ENCODE results near the gene FLNB. TPM values are rescaled to one million over a fixed set of nuclear protein-coding genes. Genes with fewer than 3 reads are reported as not detected.
"Not testable (repeated sequence)": the region's sequence is repeated elsewhere in the genome, so short reads cannot be mapped to it uniquely, and the experiment has no call there.

FLNB gene
- polyA plus RNA-seq, 4 donors: 162 to 186 (median 171) TPM

GRCh38 chr3:58197588-58197987 is 189.4 kb downstream of the FLNB start:
- DNase-seq (ENCODE audit: low read depth in 4 of 4, low spot score in 2 of 4): no peak

GRCh38 chr3:58198362-58198761 is 190.1 kb downstream of the FLNB start:
- DNase-seq (ENCODE audit: low read depth in 4 of 4, low spot score in 2 of 4): no peak

DNA sequence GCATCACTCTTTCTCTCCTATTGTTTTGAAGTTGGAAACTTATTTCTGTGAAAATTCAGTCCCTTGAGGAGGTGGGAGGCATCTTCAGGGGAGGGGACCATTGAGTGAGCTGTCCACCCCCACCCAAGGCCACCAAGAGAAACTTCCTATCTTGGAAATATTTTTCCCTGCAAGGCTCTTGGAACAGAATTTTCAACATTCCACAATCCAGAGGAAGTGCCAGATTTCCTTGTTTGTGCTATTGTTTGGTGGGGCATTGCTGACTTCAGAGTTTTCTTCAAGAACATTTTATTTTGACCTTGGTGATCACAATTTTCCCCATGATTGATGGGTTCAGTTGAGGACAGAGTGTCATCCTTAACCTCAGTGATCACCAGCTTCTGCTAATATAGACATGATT is 190.6 kb downstream of the FLNB start:
- DNase-seq (ENCODE audit: low read depth in 4 of 4, low spot score in 2 of 4): no peak

DNA sequence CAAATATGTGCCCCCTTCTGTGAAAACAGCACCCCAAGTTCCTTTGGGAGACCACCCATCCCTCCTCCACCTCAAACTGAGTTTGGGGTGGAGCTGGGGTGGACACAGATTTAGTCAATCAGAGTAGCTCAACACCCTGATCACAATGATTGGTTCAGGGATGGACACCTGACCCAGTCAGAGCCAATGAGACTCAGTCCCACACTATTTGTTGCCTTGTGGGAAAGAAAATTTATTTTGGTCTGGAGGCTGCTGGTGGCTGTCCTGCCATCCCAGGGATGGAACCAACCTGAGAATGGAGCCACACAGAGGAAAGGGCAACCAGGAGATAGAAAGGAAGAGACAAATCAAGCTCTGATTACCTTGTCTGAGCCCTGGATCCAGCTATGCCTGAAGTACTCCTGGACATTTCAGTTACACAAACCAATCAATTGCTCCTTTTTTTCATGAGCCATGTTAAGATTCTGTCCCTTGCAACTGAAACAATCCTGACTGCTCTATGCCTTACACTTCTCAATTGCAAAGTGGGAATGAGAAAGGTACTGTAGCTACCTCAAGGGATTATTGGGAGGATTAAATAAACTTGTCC is 192.0 kb downstream of the FLNB start:
- DNase-seq (ENCODE audit: low read depth in 4 of 4, low spot score in 2 of 4): no peak

GRCh38 chr3:58200846-58201355 is 192.7 kb downstream of the FLNB start:
- no peak for DNase-seq (ENCODE audit: low read depth in 4 of 4, low spot score in 2 of 4)

GRCh38 chr3:58201451-58201850 is 193.2 kb downstream of the FLNB start:
- DNase-seq (ENCODE audit: low read depth in 4 of 4, low spot score in 2 of 4): not testable (repeated sequence)

- DNase-seq (ENCODE audit: low read depth in 4 of 4, low spot score in 2 of 4): no peak
These were observed 194.7 kb downstream of the FLNB start for GRCh38 chr3:58202917-58203360.

- no peak for DNase-seq (ENCODE audit: low read depth in 4 of 4, low spot score in 2 of 4)
These were observed 195.3 kb downstream of the FLNB start for GRCh38 chr3:58203541-58203940.

- DNase-seq (ENCODE audit: low read depth in 4 of 4, low spot score in 2 of 4): no peak
These were observed 196.5 kb downstream of the FLNB start for GRCh38 chr3:58204720-58205119.

GRCh38 chr3:58205981-58206380 is 197.8 kb downstream of the FLNB start:
- DNase-seq (ENCODE audit: low read depth in 4 of 4, low spot score in 2 of 4): no peak

- DNase-seq (ENCODE audit: low read depth in 4 of 4, low spot score in 2 of 4): no peak
These were observed 198.3 kb downstream of the FLNB start for GRCh38 chr3:58206406-58207011.

DNA sequence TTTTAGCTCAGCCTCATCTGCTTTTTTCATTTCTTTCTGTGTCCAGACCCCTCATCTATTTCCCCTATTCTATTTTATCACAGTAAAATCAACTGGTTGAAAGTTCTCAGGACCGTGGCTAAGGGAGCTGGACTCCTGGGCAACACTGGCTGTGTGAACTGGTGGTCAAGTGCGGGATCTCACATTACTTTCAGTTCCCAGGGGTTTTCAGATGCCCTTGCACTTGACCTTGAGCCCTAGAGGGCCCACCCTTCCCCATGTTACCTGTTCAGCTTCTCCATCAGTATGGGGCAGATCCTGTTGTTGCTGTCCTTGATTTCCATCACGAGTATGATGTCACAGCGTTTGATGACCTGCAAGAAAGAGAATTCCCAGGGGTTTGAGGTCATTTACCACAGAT is 199.7 kb downstream of the FLNB start:
- no peak for DNase-seq (ENCODE audit: low read depth in 4 of 4, low spot score in 2 of 4)

GRCh38 chr3:58209933-58210332 is 201.7 kb downstream of the FLNB start:
- no peak for DNase-seq (ENCODE audit: low read depth in 4 of 4, low spot score in 2 of 4)

DNA sequence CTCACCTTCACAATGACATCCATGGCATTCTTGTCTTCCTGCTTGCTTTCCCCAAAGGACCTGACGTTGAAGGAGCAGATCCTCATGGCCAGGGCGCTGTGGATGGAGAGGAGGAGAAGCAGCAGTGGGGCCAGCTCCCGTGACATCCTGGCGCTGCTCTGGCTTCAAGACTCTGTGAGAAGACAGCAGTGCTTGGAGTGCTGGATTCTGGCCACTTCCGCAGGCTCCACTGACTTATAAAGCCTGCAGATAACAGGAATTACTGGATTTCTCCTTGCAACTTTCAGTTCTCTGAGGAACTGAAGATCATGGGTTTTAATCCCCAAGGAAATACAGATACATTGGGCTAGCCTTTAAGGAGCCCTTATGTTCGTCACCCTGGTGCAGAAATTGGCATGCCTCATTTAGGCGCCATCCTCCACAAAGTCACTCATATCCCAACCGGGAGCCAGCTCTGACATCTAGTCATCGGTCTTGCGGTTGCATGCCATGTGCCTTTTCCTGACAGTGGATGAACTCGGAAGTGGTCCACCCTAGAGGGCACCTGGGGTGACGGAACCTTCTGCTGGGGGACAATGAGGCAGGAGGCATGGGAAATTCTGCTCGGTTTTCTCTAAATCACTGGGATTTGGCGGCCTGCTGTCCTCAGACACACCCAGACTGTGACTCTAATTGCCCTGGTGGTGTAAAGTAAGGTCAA is 202.7 kb downstream of the FLNB start, which contains the start of gene DNASE1L3:
Gene DNASE1L3, minus strand, starts transcription at position 212 of the 700 bp plus-strand sequence. Its CDS starts 66 bp downstream, at position 146.
- DNase-seq (ENCODE audit: low read depth in 4 of 4, low spot score in 2 of 4): no peak

- DNase-seq (ENCODE audit: low read depth in 4 of 4, low spot score in 2 of 4): no peak
These were observed 206.5 kb downstream of the FLNB start for GRCh38 chr3:58214484-58215316.

GRCh38 chr3:58215317-58216025 is 207.2 kb downstream of the FLNB start:
- DNase-seq (ENCODE audit: low read depth in 4 of 4, low spot score in 2 of 4): no peak

GRCh38 chr3:58216496-58217195 is 208.4 kb downstream of the FLNB start:
- no peak for DNase-seq (ENCODE audit: low read depth in 4 of 4, low spot score in 2 of 4)

DNA sequence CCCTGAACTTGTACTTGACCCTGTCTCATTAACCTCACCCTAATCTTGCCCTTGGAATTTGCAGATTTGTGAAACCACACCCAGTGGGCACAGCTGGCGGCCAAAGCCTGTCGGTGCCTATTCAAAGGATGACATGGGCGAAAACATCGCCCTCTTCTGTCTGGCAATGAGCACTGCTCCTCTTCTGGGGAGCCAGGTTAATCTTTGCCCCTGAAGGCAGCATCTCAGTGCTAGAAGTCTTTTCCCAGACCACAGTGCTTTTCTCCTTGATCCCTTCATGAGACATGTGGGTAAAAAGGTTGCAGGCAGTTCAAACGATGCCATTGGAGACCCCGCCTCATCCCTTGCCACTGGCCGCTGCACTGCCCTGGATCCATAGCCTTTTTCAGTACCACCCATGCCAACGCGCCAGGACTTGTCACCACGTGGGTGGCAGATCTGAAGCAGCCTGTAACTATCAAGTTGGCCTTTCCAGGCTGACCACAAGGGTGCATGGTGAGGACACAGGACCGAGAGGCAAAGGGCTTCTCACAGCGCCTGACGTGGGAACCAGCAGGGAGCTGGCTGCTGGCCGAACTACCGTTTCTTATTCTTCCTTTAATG is 209.1 kb downstream of the FLNB start:
- no peak for DNase-seq (ENCODE audit: low read depth in 4 of 4, low spot score in 2 of 4)

DNA sequence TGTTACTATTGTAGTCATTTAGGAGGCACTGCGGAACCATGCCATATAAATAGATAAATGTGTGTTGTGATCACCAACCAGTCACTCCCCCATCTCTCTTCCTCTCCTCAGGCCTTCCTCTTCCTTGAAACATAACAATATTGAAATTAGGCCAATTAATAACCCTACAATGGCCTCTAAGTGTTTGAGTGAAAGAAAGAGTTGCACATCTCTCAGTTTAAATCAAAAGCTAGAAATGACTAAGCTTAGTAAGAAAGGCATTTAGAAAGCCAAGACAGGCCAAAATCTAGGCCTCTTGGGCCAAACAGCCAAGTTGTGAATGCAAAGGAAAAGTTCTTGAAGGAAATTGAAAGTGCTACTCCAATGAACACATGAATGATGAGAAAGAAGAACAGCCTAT is 210.7 kb downstream of the FLNB start:
- no peak for DNase-seq (ENCODE audit: low read depth in 4 of 4, low spot score in 2 of 4)
